GM12865 (cell line): ENCODE measurements around the gene ANHX.

Experiments used
- DNase-seq: peaks from one replicate; pipeline ENCODE4 v3.0.0; 2010; ENCODE audit warnings: low read depth
- H3K4me3 ChIP-seq: 2 replicates; pipeline ENCODE4 v1.5.1; 2011; ENCODE audit warnings: mild to moderate bottlenecking, low read depth, low read length, control low read depth
- TF ChIP-seq, protein P1 (sequence below): IDR thresholded peaks from 2 replicates; pipeline ENCODE4 v1.5.1; 2011; ENCODE audit warnings: low read length, control low read depth, low read depth, inconsistent platforms; ENCODE audit not compliant: insufficient read depth; ENCODE audit errors: missing control alignments

ANHX gene

GRCh38 chr12:133203344-133204263, 32.1 kb downstream of the ANHX start:
- peak; percentile 34 for DNase-seq
- TF ChIP-seq, protein P1, sequence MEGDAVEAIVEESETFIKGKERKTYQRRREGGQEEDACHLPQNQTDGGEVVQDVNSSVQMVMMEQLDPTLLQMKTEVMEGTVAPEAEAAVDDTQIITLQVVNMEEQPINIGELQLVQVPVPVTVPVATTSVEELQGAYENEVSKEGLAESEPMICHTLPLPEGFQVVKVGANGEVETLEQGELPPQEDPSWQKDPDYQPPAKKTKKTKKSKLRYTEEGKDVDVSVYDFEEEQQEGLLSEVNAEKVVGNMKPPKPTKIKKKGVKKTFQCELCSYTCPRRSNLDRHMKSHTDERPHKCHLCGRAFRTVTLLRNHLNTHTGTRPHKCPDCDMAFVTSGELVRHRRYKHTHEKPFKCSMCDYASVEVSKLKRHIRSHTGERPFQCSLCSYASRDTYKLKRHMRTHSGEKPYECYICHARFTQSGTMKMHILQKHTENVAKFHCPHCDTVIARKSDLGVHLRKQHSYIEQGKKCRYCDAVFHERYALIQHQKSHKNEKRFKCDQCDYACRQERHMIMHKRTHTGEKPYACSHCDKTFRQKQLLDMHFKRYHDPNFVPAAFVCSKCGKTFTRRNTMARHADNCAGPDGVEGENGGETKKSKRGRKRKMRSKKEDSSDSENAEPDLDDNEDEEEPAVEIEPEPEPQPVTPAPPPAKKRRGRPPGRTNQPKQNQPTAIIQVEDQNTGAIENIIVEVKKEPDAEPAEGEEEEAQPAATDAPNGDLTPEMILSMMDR: no peak
- no peak overlapping the region for H3K4me3 ChIP-seq

DNA sequence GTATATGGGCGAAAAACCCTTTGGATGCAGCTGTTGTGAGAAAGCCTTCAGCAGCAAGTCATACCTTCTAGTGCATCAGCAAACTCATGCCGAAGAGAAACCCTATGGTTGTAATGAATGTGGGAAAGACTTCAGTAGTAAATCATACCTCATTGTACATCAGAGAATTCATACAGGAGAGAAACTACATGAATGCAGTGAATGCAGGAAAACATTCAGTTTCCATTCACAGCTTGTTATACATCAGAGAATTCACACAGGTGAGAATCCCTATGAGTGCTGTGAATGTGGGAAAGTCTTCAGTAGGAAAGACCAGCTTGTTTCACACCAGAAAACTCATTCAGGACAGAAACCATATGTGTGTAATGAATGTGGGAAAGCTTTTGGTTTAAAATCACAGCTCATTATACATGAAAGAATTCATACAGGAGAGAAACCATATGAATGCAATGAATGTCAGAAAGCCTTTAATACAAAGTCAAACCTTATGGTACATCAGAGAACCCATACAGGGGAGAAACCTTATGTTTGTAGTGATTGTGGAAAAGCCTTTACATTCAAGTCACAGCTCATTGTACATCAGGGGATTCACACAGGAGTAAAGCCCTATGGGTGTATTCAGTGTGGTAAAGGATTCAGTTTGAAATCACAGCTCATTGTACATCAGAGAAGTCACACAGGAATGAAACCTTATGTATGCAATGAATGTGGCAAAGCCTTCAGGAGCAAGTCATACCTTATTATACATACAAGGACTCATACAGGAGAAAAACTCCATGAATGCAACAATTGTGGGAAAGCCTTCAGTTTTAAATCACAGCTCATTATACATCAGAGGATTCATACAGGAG, 33.0 kb downstream of the ANHX start:
- H3K4me3 ChIP-seq: no peak overlapping the region
- DNase-seq: no peak

GRCh38 chr12:133201888-133202287, 33.8 kb downstream of the ANHX start:
- DNase-seq: no peak
- TF ChIP-seq, protein P1: no peak
- no peak overlapping the region for H3K4me3 ChIP-seq

More for the DNA sequence above, 33.0 kb downstream of the ANHX start:
- TF ChIP-seq, protein P1: no peak

GRCh38 chr12:133192847-133193246, 42.8 kb downstream of the ANHX start:
- H3K4me3 ChIP-seq: no peak overlapping the region
- TF ChIP-seq, protein P1: no peak
- DNase-seq: no peak

- TF ChIP-seq, protein P1: no peak
- H3K4me3 ChIP-seq: no peak overlapping the region
- DNase-seq: no peak
These were observed 45.5 kb downstream of the ANHX start for GRCh38 chr12:133190176-133190575.

GRCh38 chr12:133181238-133181959, 54.3 kb downstream of the ANHX start, which contains the start of gene ZNF268:
Gene ZNF268 (plus strand): TSS chr12:133181495. CDS start chr12:133181998, 503 bp downstream.
- peak within 1 kb of the TSS; percentile 98 for H3K4me3 ChIP-seq
- peak; percentile 97 for DNase-seq
- TF ChIP-seq, protein P1: peak; percentile 86
